ENCODE data around the gene FBXO21. TPM values are rescaled to one million over a fixed set of nuclear protein-coding genes. Genes with fewer than 3 reads are reported as not detected.
A peak's percentile ranks its signal among the peaks of the same experiment; 100 is the strongest.
"Not testable (repeated sequence)": the region's sequence is repeated elsewhere in the genome, so short reads cannot be mapped to it uniquely, and the experiment has no call there.

Gene FBXO21
- total RNA-seq, 1 donor from 2014 or later: 62.7 TPM

DNA sequence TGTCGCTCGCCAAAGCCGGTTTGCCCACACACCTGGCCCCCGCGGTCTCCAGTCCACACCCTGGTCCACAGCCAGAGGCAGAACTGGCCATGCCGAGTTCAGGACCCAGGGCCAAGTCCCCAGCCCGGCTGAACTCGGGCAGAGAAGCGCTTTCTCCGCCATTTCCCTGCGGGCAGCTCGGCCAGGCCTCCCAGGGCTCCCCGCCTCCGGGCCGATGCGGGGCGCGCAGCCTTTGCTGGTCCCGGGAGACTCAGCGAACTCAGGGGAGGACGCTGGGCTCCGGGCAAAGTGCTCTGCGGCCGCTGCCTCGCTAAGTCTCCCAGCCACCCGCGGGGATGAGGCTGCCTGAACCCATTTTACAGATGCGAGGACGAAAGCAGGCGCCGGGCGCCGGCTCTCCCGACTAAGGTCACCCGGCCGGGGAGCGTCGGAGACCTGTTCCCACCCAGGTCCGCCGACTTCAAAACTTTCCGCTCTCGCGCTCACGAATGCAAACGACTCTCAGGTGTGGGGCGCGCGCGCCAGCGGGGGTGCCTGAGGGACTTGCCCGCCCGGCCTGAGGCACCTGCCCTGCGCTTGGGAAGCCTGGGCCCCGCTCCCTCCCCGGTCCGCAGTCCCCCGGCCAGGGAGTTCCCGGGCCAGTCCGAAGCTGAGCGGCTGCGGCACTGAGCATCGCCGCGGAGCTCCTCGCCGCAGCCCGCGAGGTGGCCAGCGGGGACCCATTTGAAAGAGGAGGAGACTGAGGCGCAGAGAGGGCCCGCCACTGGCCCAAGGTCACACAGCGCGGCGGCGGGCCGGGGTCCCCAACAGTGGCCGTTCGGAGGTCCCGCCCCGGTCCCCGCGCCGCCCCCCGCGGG is 91.7 kb downstream of the FBXO21 start:
- H3K27me3 Mint-ChIP-seq: peaks cover 68% of the 10 kb centered on the region
- DNase-seq (ENCODE audit: low spot score, unreplicated experiment): no peak
- H3K4me1 Mint-ChIP-seq (ENCODE audit: low read depth): peaks cover 9% of the 10 kb centered on the region
- H3K36me3 Mint-ChIP-seq (ENCODE audit: insufficient read depth): no peaks in the 10 kb centered on the region
- no peak overlapping the region for H3K27ac Mint-ChIP-seq
- TF ChIP-seq, protein P1, sequence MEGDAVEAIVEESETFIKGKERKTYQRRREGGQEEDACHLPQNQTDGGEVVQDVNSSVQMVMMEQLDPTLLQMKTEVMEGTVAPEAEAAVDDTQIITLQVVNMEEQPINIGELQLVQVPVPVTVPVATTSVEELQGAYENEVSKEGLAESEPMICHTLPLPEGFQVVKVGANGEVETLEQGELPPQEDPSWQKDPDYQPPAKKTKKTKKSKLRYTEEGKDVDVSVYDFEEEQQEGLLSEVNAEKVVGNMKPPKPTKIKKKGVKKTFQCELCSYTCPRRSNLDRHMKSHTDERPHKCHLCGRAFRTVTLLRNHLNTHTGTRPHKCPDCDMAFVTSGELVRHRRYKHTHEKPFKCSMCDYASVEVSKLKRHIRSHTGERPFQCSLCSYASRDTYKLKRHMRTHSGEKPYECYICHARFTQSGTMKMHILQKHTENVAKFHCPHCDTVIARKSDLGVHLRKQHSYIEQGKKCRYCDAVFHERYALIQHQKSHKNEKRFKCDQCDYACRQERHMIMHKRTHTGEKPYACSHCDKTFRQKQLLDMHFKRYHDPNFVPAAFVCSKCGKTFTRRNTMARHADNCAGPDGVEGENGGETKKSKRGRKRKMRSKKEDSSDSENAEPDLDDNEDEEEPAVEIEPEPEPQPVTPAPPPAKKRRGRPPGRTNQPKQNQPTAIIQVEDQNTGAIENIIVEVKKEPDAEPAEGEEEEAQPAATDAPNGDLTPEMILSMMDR (IDR thresholded peaks at IDR 0.05; ENCODE audit: unreplicated experiment): no peak
- H3K9me3 Mint-ChIP-seq (ENCODE audit: low read depth): no peaks in the 10 kb centered on the region
- peak overlapping the region; percentile 33 for H3K4me3 Mint-ChIP-seq (ENCODE audit: low read depth)

DNA sequence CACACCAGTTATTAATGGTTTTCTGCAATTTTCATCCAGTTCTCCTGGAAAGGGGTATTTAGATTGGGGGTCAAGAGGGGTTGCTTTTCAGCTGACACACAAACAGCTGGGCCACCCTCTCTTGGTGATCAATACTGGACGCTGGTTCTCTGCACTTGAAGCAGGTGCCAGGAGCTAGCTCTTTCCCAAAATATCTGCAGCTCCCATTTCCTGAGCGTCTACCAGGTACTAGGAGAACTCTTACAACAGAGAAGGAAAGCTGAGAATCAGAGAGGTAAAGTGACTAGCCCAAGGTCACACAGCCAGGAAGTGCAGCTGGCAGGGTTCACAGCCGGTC is 92.3 kb downstream of the FBXO21 start:
- TF ChIP-seq, protein P1 (IDR thresholded peaks at IDR 0.05; ENCODE audit: unreplicated experiment): no peak
- Mint-ChIP-seq H3K36me3 (ENCODE audit: insufficient read depth) (no peaks in the 10 kb centered on the region), H3K4me1 (ENCODE audit: low read depth) (peaks cover 9% of the 10 kb centered on the region), H3K4me3 (ENCODE audit: low read depth) (peak overlapping the region; percentile 66), H3K27me3 (peaks cover 70% of the 10 kb centered on the region), H3K27ac (peak overlapping the region; percentile 47), H3K9me3 (ENCODE audit: low read depth) (no peaks in the 10 kb centered on the region)
- DNase-seq (ENCODE audit: low spot score, unreplicated experiment): no peak

DNA sequence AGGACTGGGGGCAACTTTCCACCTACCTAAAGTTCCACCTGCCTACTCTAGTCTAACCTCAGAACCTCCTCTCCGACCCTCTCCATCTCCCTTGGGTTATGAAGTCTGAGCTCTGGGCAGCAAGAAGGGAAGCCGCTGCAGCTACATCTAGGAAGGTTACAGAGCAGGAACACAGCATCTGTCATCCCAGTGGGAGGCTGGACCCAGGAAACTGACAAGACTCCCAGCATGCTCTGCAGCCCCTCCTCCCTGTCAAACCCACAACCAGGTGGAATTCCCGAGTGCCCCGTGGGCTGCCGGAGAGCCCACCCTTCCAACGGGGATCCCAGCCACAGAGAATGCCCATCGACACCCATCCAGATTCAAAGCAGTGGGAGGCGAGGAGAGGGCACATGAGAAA is 93.1 kb downstream of the FBXO21 start:
- no peak overlapping the region for H3K4me3 Mint-ChIP-seq (ENCODE audit: low read depth)
- peaks cover 67% of the 10 kb centered on the region for H3K27me3 Mint-ChIP-seq
- no peak overlapping the region for H3K27ac Mint-ChIP-seq
- no peaks in the 10 kb centered on the region for H3K36me3 Mint-ChIP-seq (ENCODE audit: insufficient read depth)
- TF ChIP-seq, protein P1 (IDR thresholded peaks at IDR 0.05; ENCODE audit: unreplicated experiment): no peak
- no peaks in the 10 kb centered on the region for H3K9me3 Mint-ChIP-seq (ENCODE audit: low read depth)
- H3K4me1 Mint-ChIP-seq (ENCODE audit: low read depth): peaks cover 9% of the 10 kb centered on the region
- no peak for DNase-seq (ENCODE audit: low spot score, unreplicated experiment)

DNA sequence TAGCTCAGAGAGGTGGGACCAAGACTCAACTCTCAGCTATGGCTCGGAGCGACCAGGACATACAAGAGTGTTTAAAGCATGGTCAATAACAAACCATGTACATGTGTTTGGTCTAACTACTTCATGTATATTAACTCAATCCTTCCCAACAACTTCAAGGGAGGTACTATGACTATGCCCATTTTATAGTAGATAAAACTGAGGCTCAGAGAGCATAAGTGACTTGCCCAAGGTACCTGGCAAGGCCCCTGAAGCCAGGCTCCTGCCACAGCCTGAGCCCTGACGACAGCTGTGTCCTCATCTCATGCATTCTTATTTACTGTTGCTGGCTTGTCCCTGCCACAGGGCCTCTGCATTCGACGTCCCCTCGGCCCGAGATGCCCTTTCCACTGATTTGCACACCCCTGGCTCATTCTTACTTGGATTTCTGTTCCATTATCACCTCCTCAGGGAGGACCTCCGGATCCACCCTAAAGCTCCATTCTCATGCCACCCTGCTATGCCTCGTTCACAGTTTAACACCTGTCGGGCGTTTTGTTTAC is 93.7 kb downstream of the FBXO21 start:
- Mint-ChIP-seq H3K9me3 (ENCODE audit: low read depth) (no peaks in the 10 kb centered on the region), H3K27me3 (peaks cover 61% of the 10 kb centered on the region), H3K27ac (no peak overlapping the region), H3K4me1 (ENCODE audit: low read depth) (peaks cover 11% of the 10 kb centered on the region), H3K36me3 (ENCODE audit: insufficient read depth) (no peaks in the 10 kb centered on the region), H3K4me3 (ENCODE audit: low read depth) (no peak overlapping the region)
- TF ChIP-seq, protein P1 (IDR thresholded peaks at IDR 0.05; ENCODE audit: unreplicated experiment): no peak
- no peak for DNase-seq (ENCODE audit: low spot score, unreplicated experiment)

DNA sequence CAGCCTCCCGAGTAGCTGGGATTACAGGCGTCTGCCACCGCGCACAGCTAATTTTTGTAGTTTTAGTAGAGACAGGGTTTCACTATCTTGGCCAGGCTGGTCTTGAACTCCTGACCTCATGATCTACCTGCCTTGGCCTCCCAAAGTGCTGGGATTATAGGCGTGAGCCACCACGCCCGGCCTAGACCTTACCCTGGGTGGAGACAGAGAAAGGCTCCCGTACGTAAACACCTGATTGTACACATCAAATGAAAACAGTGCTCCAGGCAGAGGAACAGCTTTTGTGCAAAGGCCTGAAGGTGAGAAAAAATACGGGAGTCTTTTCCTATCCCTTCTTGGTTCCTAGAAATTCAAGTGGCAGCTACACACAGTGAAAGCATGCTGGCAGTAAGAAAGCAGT is 95.1 kb downstream of the FBXO21 start:
- Mint-ChIP-seq H3K27me3 (peaks cover 48% of the 10 kb centered on the region), H3K27ac (peak overlapping the region; percentile 20)
- DNase-seq (ENCODE audit: low spot score, unreplicated experiment): not testable (repeated sequence)

More for the DNA sequence above, 95.1 kb downstream of the FBXO21 start:
- not testable (repeated sequence) for H3K36me3 Mint-ChIP-seq (ENCODE audit: insufficient read depth); H3K4me3 Mint-ChIP-seq (ENCODE audit: low read depth); H3K9me3 Mint-ChIP-seq (ENCODE audit: low read depth)
- peaks cover 22% of the 10 kb centered on the region for H3K4me1 Mint-ChIP-seq (ENCODE audit: low read depth)

All from progenitor cell of endocrine pancreas (in vitro differentiated cells).